H1 (cell line): ENCODE data around the gene BCL2L11. TPM values are rescaled to one million over a fixed set of nuclear protein-coding genes. Genes with fewer than 3 reads are reported as not detected.

Experiments used
- CTBP2 ChIP-seq: IDR thresholded peaks from 2 replicates; pipeline ENCODE4 v1.7.0; 2011; ENCODE audit warnings: borderline replicate concordance, mild to moderate bottlenecking, moderate library complexity, mixed read lengths, low read length; ENCODE audit not compliant: insufficient read depth, insufficient read length
- EGR1 ChIP-seq: IDR thresholded peaks from 2 replicates; pipeline ENCODE4 v1.6.1; 2011; ENCODE audit warnings: low read depth, low read length, borderline replicate concordance
- KDM4A ChIP-seq: IDR thresholded peaks from one replicate; pipeline ENCODE4 v1.7.1; 2012; ENCODE audit warnings: low read depth, mild to moderate bottlenecking, moderate library complexity, low read length, inconsistent platforms; ENCODE audit not compliant: severe bottlenecking
- POLR2AphosphoS5 ChIP-seq: IDR thresholded peaks from 2 replicates; pipeline ENCODE4 v1.6.1; 2011; ENCODE audit warnings: low read depth, low read length
- RBBP5 ChIP-seq: IDR thresholded peaks from 2 replicates; pipeline ENCODE4 v1.7.1; 2012; ENCODE audit warnings: low read depth, mild to moderate bottlenecking, inconsistent platforms, low read length, moderate library complexity, borderline replicate concordance
- SIN3A ChIP-seq, 2 experiments: IDR thresholded peaks in 1 of 2; conservative IDR thresholded peaks in 1 of 2; 2 replicates each; pipeline ENCODE4 v1.6.1; 2011 to 2012; ENCODE audit warnings: low read length in 2 of 2, improper control_type of control experiment in 1 of 2, low read depth in 1 of 2, mild to moderate bottlenecking in 1 of 2
- SP1 ChIP-seq: IDR thresholded peaks from 2 replicates; pipeline ENCODE4 v1.6.1; 2011; ENCODE audit warnings: low read depth, low read length
- TCF12 ChIP-seq: IDR thresholded peaks from 2 replicates; pipeline ENCODE4 v1.6.1; 2011; ENCODE audit warnings: low read depth, mild to moderate bottlenecking, low read length
- polyA plus RNA-seq, 7 experiments: library from polyadenylated mRNA; depleted of rRNA in 3 of 7; stranded (reverse) in 5 of 7; unstranded in 2 of 7; fragments of >200 nt in 5 of 7; fragments of 200-250 nt in 2 of 7; gene quantifications; 1 replicate in 5 of 7; 2 replicates in 1 of 7; 4 replicates in 1 of 7; pipeline versions ENCODE4 v1.2.1 to v1.2.3, GENCODE V29; 2011 to 2013; ENCODE audit warnings: missing spikeins in 2 of 7, mixed read lengths in 2 of 7
- total RNA-seq: library from RNA; stranded (reverse); fragmentation: NEBNext Ultra II Directional; extraction: Animal tissue kit (Norgen Biotek cat#: 25700); gene quantifications from 2 replicates; pipeline ENCODE4 v1.2.1, GENCODE V29; 2021
- TF ChIP-seq, protein P1 (sequence below): fragments of 300-600 bp; sonication (generic); IDR thresholded peaks from 2 replicates; pipeline ENCODE4 v1.7.1; 2012; ENCODE audit warnings: low read length, moderate library complexity, mild to moderate bottlenecking, inconsistent platforms; ENCODE audit not compliant: insufficient replicate concordance

Gene BCL2L11
- total and polyA plus RNA-seq, 2 of the 8 experiments (the other 6 are each of a cell fraction or from before 2014, with no cell fraction given) = 7.5 to 22.9 TPM

DNA sequence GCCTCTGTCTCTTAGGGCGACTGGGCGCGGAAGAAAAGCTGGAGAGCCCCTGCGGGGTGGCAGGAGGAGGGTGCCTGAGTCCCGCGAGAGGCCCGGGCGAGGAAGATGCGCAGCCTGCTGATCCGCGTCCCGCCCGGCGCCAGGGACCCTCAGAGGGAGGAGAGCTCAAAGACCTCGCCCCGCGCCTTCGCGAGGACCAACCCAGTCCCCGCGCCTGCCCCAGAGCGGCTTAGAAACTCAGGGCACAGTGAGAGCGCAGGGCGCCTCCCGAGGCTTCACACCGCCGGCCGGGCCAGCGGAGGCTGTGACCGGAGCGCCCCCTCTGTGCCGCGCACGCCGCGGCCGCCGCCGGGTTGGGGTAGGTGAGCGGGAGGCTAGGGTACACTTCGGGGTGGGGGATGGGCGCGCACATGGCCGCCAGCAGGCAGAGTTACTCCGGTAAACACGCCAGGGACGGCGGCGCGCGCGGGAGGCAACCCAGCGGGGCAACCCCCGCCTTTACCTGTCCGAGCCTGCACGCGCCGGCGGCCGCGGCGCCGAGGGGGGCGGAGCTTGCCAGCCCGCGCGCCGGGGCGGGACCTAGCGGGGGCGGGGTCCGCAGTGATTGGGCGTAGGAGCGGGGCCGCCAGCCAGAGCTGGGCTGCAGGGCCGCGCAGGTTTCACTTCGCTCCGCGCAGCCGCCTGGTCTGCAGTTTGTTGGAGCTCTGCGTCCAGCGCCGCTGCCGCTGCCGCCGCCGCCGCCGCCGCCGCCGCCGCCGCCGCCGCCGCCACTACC, at the start of gene BCL2L11 (continued):
- TF ChIP-seq SIN3A (conservative IDR thresholded peaks at IDR 0.05 in 1 of 2, IDR thresholded peaks at IDR 0.05 in 1 of 2; ENCODE audit: low read depth in 1 of 2, low read length in 2 of 2) (peak in 1 of 2 experiments; percentile 17; a peak in 1 of 4 replicates), CTBP2 (no peak), POLR2AphosphoS5 (peak; percentile 93), TCF12 (0 out of 2 replicates have a peak, but pooled peaks have one; percentile 45), RBBP5 (peak; percentile 53; the same call in 1 of the 2 replicates), KDM4A (peak; percentile 91), SP1 (0 out of 2 replicates have a peak, but pooled peaks have one; percentile 41), EGR1 (peak; percentile 75; the same call in 1 of the 2 replicates)
- TF ChIP-seq, protein P1, sequence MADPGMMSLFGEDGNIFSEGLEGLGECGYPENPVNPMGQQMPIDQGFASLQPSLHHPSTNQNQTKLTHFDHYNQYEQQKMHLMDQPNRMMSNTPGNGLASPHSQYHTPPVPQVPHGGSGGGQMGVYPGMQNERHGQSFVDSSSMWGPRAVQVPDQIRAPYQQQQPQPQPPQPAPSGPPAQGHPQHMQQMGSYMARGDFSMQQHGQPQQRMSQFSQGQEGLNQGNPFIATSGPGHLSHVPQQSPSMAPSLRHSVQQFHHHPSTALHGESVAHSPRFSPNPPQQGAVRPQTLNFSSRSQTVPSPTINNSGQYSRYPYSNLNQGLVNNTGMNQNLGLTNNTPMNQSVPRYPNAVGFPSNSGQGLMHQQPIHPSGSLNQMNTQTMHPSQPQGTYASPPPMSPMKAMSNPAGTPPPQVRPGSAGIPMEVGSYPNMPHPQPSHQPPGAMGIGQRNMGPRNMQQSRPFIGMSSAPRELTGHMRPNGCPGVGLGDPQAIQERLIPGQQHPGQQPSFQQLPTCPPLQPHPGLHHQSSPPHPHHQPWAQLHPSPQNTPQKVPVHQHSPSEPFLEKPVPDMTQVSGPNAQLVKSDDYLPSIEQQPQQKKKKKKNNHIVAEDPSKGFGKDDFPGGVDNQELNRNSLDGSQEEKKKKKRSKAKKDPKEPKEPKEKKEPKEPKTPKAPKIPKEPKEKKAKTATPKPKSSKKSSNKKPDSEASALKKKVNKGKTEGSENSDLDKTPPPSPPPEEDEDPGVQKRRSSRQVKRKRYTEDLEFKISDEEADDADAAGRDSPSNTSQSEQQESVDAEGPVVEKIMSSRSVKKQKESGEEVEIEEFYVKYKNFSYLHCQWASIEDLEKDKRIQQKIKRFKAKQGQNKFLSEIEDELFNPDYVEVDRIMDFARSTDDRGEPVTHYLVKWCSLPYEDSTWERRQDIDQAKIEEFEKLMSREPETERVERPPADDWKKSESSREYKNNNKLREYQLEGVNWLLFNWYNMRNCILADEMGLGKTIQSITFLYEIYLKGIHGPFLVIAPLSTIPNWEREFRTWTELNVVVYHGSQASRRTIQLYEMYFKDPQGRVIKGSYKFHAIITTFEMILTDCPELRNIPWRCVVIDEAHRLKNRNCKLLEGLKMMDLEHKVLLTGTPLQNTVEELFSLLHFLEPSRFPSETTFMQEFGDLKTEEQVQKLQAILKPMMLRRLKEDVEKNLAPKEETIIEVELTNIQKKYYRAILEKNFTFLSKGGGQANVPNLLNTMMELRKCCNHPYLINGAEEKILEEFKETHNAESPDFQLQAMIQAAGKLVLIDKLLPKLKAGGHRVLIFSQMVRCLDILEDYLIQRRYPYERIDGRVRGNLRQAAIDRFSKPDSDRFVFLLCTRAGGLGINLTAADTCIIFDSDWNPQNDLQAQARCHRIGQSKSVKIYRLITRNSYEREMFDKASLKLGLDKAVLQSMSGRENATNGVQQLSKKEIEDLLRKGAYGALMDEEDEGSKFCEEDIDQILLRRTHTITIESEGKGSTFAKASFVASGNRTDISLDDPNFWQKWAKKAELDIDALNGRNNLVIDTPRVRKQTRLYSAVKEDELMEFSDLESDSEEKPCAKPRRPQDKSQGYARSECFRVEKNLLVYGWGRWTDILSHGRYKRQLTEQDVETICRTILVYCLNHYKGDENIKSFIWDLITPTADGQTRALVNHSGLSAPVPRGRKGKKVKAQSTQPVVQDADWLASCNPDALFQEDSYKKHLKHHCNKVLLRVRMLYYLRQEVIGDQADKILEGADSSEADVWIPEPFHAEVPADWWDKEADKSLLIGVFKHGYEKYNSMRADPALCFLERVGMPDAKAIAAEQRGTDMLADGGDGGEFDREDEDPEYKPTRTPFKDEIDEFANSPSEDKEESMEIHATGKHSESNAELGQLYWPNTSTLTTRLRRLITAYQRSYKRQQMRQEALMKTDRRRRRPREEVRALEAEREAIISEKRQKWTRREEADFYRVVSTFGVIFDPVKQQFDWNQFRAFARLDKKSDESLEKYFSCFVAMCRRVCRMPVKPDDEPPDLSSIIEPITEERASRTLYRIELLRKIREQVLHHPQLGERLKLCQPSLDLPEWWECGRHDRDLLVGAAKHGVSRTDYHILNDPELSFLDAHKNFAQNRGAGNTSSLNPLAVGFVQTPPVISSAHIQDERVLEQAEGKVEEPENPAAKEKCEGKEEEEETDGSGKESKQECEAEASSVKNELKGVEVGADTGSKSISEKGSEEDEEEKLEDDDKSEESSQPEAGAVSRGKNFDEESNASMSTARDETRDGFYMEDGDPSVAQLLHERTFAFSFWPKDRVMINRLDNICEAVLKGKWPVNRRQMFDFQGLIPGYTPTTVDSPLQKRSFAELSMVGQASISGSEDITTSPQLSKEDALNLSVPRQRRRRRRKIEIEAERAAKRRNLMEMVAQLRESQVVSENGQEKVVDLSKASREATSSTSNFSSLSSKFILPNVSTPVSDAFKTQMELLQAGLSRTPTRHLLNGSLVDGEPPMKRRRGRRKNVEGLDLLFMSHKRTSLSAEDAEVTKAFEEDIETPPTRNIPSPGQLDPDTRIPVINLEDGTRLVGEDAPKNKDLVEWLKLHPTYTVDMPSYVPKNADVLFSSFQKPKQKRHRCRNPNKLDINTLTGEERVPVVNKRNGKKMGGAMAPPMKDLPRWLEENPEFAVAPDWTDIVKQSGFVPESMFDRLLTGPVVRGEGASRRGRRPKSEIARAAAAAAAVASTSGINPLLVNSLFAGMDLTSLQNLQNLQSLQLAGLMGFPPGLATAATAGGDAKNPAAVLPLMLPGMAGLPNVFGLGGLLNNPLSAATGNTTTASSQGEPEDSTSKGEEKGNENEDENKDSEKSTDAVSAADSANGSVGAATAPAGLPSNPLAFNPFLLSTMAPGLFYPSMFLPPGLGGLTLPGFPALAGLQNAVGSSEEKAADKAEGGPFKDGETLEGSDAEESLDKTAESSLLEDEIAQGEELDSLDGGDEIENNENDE = no peak
